Muscle of back (tissue), 13 donors: ENCODE measurements around the gene MIER2. TPM values are rescaled to one million over a fixed set of nuclear protein-coding genes. Genes with fewer than 3 reads are reported as not detected.
A peak's percentile ranks its signal among the peaks of the same experiment; 100 is the strongest.
"Not testable (repeated sequence)": the region's sequence is repeated elsewhere in the genome, so short reads cannot be mapped to it uniquely, and the experiment has no call there.

Source experiments
- DNase-seq, 3 donors: peaks; one replicate each; pipeline versions ENCODE4 v3.0.0 to v3.0.0-alpha.2; 2013
- long read RNA-seq, 9 donors: transcript quantifications; one replicate each; lab custom pipeline, GENCODE V29; 2026
- polyA plus RNA-seq, 10 donors: library from polyadenylated mRNA; unstranded; fragments of 120-200 nt; gene quantifications; one replicate each; pipeline ENCODE4 v1.2.1, GENCODE V29; 2013; ENCODE audit not compliant: insufficient read length in 10 of 10

Gene MIER2
- polyA plus RNA-seq, result 10 to 100 TPM; 20.8 to 29.3 (median 26.0) TPM
- long read RNA-seq, donor 1, full-length matches to known transcripts, result 1 of 1 reads
- long read RNA-seq, donor 1, partial matches to known transcripts, result 0 of 1 reads
- long read RNA-seq, donor 1, other reads (novel, unspliced or antisense), result 0 of 1 reads
- long read RNA-seq, donor 2, full-length matches to known transcripts, result 3 of 3 reads
- long read RNA-seq, donor 2, partial matches to known transcripts, result 0 of 3 reads
- long read RNA-seq, donor 2, other reads (novel, unspliced or antisense), result 0 of 3 reads
- long read RNA-seq, donor 3, result 0 reads
- long read RNA-seq, donor 4, full-length matches to known transcripts, result 2 of 2 reads
- long read RNA-seq, donor 4, partial matches to known transcripts, result 0 of 2 reads
- long read RNA-seq, donor 4, other reads (novel, unspliced or antisense), result 0 of 2 reads
- long read RNA-seq, donor 5, full-length matches to known transcripts, result 3 of 3 reads
- long read RNA-seq, donor 5, partial matches to known transcripts, result 0 of 3 reads
- long read RNA-seq, donor 5, other reads (novel, unspliced or antisense), result 0 of 3 reads
- long read RNA-seq, donor 6, full-length matches to known transcripts, result 1 of 1 reads
- long read RNA-seq, donor 6, partial matches to known transcripts, result 0 of 1 reads
- long read RNA-seq, donor 6, other reads (novel, unspliced or antisense), result 0 of 1 reads
- long read RNA-seq, donor 7, result 0 reads
- long read RNA-seq, donor 8, full-length matches to known transcripts, result 3 of 3 reads
- long read RNA-seq, donor 8, partial matches to known transcripts, result 0 of 3 reads
- long read RNA-seq, donor 8, other reads (novel, unspliced or antisense), result 0 of 3 reads
- long read RNA-seq, donor 9, full-length matches to known transcripts, result 1 of 1 reads
- long read RNA-seq, donor 9, partial matches to known transcripts, result 0 of 1 reads
- long read RNA-seq, donor 9, other reads (novel, unspliced or antisense), result 0 of 1 reads

GRCh38 chr19:344625-345319 is at the start of gene MIER2:
MIER2 (minus strand) TSS chr19:344796; CDS start chr19:344782, 14 bp downstream.
- peak; percentile 75 to 87 (median 87) for DNase-seq

- not testable (repeated sequence) for DNase-seq
These were observed 49.0 kb upstream of the MIER2 start for GRCh38 chr19:393560-393959.

GRCh38 chr19:392375-392970 is 47.9 kb upstream of the MIER2 start:
- DNase-seq, result no peak

GRCh38 chr19:391726-392374 is 47.3 kb upstream of the MIER2 start:
- DNase-seq, result no peak

GRCh38 chr19:391207-391557 is 46.6 kb upstream of the MIER2 start:
- no peak for DNase-seq

GRCh38 chr19:390386-391206 is 46.0 kb upstream of the MIER2 start:
- DNase-seq, result no peak

GRCh38 chr19:389935-390289 is 45.3 kb upstream of the MIER2 start:
- DNase-seq, result no peak

GRCh38 chr19:389255-389934 is 44.8 kb upstream of the MIER2 start:
- no peak for DNase-seq

GRCh38 chr19:388691-389090 is 44.1 kb upstream of the MIER2 start:
- no peak for DNase-seq

- DNase-seq, result no peak
These were observed 43.2 kb upstream of the MIER2 start for GRCh38 chr19:387777-388176.

- not testable (repeated sequence) for DNase-seq
These were observed 42.2 kb upstream of the MIER2 start for GRCh38 chr19:386632-387301.

GRCh38 chr19:386189-386588 is 41.6 kb upstream of the MIER2 start:
- DNase-seq, result not testable (repeated sequence)

- no peak for DNase-seq
These were observed 40.2 kb upstream of the MIER2 start for GRCh38 chr19:384799-385169.

GRCh38 chr19:383922-384798 is 39.6 kb upstream of the MIER2 start:
- peak in 2 of 3 donors; percentile 21 to 51 for DNase-seq

- no peak for DNase-seq
These were observed 38.4 kb upstream of the MIER2 start for GRCh38 chr19:383040-383439.

- peak in 1 of 3 donors; percentile 14 for DNase-seq
These were observed 38.0 kb upstream of the MIER2 start for GRCh38 chr19:382578-382977.

- not testable (repeated sequence) for DNase-seq
These were observed 37.3 kb upstream of the MIER2 start for GRCh38 chr19:381901-382300.
